HG02798 (cell line): ENCODE results near the gene LYRM7.
"Not testable (repeated sequence)": the region's sequence is repeated elsewhere in the genome, so short reads cannot be mapped to it uniquely, and the experiment has no call there.

Experiments used
- ATAC-seq: cut with Tn5 transposase; IDR thresholded peaks from one replicate; pipeline ENCODE4 v1.9.1; 2021; ENCODE audit warnings: mild to moderate bottlenecking; ENCODE audit not compliant: unreplicated experiment, poor library complexity

The LYRM7 gene

DNA sequence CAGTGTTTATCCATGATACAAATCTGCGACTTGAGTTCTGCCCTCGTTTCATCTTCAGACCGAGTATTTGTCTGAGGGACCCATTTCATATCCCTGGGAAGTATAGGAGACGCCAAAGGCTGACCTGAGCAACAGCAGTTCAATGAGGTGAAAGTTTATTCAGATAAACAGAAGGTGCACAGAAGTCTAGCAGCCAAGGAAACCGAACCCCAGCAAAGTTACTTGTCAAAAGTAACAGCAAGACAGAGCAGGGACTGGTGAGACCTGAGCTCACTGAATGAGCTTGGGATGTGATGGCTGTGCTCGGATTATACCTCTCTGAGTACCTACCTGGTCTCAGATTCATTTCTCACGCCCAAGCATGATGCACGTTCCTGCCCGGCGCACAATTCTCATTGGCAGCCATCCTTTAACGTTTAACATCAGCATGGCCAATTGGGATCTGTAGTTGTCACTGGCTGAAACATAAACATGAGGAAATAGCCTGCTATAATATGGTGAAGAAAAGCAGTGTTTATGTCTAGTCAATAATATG, 599 bp downstream of the LYRM7 start:
- ATAC-seq = no peak

DNA sequence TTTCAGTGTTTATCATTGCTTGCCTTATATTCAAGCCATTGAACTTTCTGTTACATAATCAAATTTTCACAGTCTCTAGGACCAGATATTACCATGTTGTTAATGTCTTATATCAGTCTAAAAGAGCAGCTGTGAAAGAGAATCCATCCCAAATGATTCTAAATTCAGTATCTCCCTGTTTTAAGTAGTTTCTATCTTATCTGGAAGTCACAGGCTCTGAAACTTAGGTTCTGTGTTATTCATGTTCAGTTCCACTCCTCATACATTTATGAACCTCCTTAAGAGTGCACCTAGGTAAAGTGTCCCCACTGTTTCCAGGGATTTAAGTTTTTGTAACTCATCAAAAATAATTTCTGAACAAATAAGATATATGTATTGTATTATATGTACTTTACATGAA, 9.7 kb downstream of the LYRM7 start:
- no peak for ATAC-seq

DNA sequence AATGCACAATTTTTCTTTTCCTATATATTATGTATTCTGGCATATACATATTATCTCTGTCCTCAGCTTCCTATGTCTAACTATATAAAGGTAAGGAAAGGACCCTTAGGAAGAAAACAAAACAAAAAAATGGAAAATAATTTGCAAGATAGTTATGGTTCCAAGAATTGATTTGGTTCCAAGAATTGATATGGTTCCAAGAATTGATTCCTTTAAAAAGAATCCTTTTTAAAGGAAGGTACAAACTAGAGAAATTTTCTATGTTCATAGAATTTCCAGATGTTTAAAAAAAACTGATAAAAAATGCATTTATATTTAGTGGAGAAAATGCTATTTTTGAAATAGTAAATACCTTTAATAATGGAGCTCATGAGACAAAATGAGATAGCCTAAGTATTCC, 12.1 kb downstream of the LYRM7 start:
- no peak for ATAC-seq

DNA sequence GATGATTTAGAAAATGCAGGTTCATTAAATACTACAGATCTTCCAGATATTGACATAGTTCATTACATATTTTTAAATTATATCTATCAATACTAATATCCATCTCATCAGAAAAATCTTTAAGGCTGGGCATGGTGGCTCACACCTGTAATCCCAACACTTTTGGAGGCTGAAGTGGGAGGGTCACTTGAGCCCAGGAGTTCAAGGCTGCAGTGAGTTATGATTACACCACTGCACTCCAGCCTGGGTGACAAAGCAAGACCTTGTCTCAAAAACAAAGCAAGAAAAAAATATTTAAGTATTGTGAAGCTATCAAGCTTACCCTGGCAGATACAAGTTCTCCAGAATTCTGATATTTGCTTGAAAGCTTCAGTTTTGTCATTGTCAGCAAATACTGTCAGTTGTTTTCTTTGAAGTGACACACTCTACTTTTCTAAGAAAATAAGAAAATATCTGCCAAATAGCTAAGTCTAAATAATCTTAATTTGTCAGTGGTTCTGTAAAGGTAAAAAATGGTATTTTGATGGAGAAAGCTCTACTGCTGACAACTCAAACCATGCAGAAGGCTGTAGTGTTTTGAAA, 14.9 kb downstream of the LYRM7 start:
- no peak for ATAC-seq

DNA sequence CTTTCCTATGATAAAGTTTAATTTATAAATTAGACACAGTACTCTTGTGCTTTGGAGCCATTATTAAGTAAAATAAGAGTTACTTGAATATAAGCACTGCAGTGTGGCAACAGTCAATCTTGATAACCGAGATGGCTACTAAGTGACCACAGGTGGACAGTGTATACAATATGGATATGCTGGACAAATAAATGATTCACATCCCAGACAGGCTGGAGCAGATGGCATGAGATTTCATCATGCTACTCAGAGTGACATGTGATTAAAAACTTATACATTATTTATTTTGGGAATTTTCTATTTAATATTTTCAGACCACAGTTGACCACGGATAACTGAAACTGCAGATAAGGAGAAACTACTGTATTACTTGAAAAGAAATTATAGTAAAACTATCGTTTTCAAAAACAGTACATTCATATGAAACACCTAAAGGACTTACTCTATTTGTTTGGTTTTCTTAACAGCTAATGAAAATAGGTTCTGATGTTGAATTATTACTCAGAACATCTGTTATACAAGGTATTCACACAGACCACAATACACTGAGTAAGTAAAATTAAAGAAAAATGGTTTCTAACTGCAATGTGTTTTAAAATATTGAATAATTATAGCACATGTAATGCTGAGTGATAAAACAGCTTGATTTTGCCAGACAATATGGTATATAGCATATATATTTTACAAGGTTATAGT, 16.0 kb downstream of the LYRM7 start:
- no peak for ATAC-seq

GRCh38 chr5:131193106-131193505, 22.4 kb downstream of the LYRM7 start:
- ATAC-seq = no peak

- not testable (repeated sequence) for ATAC-seq
These were observed 23.2 kb downstream of the LYRM7 start for GRCh38 chr5:131193897-131194296.

GRCh38 chr5:131194725-131195124, 24.0 kb downstream of the LYRM7 start:
- no peak for ATAC-seq

DNA sequence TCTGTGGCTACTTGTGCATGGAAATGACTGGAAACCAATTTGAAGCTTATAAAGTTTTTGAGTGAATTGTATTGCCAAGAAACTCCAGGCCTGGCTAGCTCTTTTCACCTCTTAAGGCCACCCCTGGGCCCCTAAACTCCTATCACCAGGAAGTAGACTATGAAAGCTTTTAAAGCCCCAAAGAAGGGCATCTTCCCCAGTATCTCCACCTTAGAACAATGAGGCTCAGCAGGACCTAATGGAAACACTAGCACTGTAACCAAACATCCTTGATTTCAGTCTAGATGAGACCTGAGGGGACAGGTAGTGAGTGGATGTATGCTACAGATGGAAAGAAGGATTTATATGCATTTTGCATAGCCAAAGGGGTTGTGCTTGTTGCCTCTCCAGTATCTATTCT, 25.0 kb downstream of the LYRM7 start:
- ATAC-seq = no peak

GRCh38 chr5:131196331-131196730, 25.6 kb downstream of the LYRM7 start:
- ATAC-seq = no peak

DNA sequence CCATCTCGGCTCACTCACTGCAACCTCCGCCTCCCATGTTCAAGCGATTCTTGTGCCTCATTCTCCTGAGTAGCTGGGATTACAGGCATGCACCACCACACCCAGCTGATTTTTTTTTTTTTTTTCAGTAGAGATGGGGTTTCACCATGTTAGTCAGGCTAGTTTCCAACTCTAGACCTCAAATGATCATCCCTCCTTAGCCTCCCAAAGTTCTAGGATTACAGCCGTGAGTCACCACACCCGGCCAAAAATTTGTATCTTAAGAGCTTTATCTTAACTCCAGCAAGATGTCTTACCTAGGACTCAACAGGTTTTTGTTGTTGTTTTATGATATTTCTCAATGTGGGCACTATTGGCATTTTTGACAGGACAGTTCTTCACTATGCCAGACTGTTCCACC, 27.9 kb downstream of the LYRM7 start:
- ATAC-seq = no peak

GRCh38 chr5:131200560-131200959, 29.8 kb downstream of the LYRM7 start:
- ATAC-seq = no peak

- no peak for ATAC-seq
These were observed 34.2 kb downstream of the LYRM7 start for GRCh38 chr5:131204964-131205363.

- ATAC-seq = no peak
These were observed 35.3 kb downstream of the LYRM7 start for GRCh38 chr5:131206061-131206460.

DNA sequence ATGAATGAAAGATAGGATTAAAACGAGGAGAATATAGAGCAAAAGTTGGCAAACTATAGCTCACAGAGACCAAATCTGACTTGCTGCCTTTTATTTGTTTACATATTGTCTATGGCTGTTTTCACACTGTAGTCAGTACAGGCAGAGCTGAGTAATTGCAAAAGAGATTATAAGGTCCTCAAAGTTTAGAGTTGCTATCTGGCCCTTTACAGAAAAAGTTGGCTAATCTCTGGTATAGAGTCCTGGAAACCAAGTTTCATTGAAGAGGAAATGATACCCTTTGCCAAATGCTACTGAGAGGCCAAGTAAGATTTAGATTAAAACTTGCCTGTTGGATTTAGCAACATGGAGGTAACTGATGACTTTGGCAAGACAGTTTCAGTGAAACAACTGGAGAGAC, 36.0 kb downstream of the LYRM7 start:
- no peak for ATAC-seq

GRCh38 chr5:131209175-131209505, 38.4 kb downstream of the LYRM7 start:
- ATAC-seq = no peak

DNA sequence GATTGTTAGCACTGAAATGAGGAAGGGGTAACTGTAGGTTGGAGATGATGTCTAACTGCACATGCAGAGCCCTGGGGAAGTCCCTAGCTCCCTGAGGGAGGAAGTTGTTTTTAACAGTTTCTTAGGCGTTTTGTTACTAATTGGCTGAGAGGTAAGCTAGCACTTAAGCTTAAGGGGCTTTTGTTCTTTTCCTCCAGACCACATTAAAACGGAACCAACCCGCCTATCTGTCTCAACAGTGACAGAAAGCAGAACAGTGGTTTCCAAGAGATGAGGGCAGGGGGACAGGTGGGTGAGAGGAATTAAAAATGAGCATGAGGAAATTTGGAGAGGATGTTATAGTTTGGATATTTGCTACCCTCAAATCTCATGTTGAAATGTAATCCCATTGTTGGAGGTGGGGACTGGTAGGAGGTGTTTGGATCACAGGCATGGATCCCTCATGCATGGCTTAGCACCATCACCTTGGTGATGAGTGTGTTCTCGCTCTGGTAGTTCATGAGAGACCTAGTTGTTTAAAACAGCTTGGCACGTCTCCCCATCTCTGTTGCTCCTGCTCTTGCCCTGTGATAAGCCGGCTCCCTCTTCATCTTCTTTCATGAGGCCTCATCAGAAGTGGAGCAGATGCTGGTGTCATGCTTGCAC, 38.9 kb downstream of the LYRM7 start:
- peak; percentile 90 for ATAC-seq

DNA sequence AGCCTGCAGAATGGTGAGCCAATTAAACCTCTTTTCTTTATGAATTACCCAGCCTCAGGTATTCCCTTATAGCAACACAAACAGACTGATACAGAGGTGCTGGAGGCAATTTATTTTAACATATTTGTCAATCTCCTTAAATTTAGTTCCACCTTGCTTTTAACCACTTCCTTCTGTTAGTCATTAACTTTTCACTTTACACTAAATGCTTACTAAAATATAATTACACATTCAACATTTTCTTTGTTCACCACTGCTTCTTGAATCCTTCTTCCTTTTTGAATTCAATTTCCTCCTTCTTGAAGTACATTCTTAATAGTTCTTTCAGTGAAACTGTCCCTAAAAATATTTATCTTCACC, 39.4 kb downstream of the LYRM7 start:
- ATAC-seq = no peak

GRCh38 chr5:131211669-131212068, 40.9 kb downstream of the LYRM7 start:
- no peak for ATAC-seq

DNA sequence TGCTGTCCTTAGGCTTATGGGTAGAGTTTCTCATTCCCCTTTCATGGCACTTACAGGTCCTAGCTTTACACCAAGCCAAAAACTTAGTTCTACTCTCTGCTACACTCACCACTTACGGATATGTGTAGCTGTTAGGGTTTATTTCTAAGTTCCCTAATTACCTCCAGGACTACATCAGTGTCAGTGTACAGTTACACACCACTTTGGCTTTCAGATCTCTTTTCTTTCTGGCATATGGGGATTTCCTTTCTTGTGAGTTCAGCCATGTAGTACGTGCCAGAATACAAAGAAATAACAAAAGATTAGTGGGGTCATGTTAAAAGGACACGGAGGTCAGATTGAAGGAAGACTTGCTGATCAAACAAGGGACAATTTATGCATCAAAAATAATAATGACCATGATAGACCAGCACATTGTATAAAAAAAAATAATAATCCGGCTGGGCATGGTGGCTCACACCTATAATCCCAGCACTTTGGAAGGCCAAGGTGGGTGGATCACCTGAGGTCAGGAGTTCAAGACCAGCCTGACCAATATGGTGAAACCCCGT, 41.8 kb downstream of the LYRM7 start:
- peak; percentile 50 for ATAC-seq

DNA sequence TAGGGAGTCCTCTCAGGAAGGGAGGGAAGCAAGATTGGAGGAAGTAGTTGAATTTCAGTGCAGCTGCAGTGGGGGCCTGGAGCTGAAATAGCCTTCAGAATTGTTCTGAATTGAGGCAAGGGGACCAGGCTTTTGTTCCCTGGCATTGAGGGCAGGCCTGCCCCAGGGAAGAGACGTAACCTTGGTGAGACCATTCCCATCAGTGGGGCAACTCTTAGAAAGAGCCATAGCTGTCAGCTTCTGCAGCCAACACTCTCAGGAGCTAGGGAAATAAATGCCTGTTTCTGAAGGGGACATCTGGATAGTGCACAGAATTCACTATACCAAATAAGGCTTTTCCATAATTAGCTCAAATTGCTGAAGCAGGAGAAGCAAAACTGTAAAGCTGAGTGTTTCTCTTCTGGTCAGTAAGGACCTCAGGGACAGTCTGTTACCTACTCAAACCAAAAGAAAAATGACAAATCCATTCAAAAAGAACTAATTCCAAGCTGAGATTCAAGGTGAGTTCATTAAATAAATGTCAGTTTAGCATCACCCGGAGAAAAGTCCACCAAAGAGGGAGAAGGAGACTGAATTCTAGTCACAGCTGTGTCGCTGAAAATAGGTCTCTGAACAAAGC, 44.0 kb downstream of the LYRM7 start:
- ATAC-seq = no peak
